ENCODE data around the gene PCDHGA3. TPM values are rescaled to one million over a fixed set of nuclear protein-coding genes. Genes with fewer than 3 reads are reported as not detected.

Gene PCDHGA3
- total RNA-seq, 1 donor from 2014 or later = 0.14 TPM

Other genes with a start within 250 kb of the PCDHGA3 start
- 0.19 TPM in 1 of 2 replicates, not detected in the other for gene PCDHB2, start 249.2 kb upstream of the PCDHGA3 start, total RNA-seq
- not detected in 2 replicates for gene PCDHB3, start 243.4 kb upstream of the PCDHGA3 start, total RNA-seq
- gene PCDHB4, start 222.0 kb upstream of the PCDHGA3 start, total RNA-seq = not detected in 2 replicates
- not detected in 2 replicates for gene PCDHB5, start 208.6 kb upstream of the PCDHGA3 start, total RNA-seq
- not detected in 2 replicates for gene PCDHB6, start 193.8 kb upstream of the PCDHGA3 start, total RNA-seq
- gene PCDHB7, start 171.2 kb upstream of the PCDHGA3 start, total RNA-seq = not detected in 2 replicates
- not detected in 2 replicates for gene PCDHB8, start 166.0 kb upstream of the PCDHGA3 start, total RNA-seq
- gene PCDHB16, start 161.4 kb upstream of the PCDHGA3 start, total RNA-seq = not detected in 2 replicates
- not detected in 2 replicates for gene PCDHB9, start 156.7 kb upstream of the PCDHGA3 start, total RNA-seq
- not detected in 2 replicates for gene PCDHB10, start 151.5 kb upstream of the PCDHGA3 start, total RNA-seq
- not detected in 2 replicates for gene PCDHB11, start 144.2 kb upstream of the PCDHGA3 start, total RNA-seq
- gene PCDHB12, start 135.1 kb upstream of the PCDHGA3 start, total RNA-seq = not detected in 2 replicates
- gene PCDHB13, start 129.9 kb upstream of the PCDHGA3 start, total RNA-seq = 0.05 TPM in 1 of 2 replicates, not detected in the other
- gene PCDHB14, start 120.5 kb upstream of the PCDHGA3 start, total RNA-seq = not detected in 2 replicates
- not detected in 2 replicates for gene PCDHB15, start 98.4 kb upstream of the PCDHGA3 start, total RNA-seq
- gene SLC25A2, start 39.8 kb upstream of the PCDHGA3 start, total RNA-seq = 0.14 and 0.23 TPM in 2 replicates
- 71.5 and 75.0 TPM in 2 replicates for gene TAF7, start 23.0 kb upstream of the PCDHGA3 start, total RNA-seq
- 0.07 and 0.09 TPM in 2 replicates for gene PCDHGA1, start 13.3 kb upstream of the PCDHGA3 start, total RNA-seq
- gene PCDHGA2, start 5.1 kb upstream of the PCDHGA3 start, total RNA-seq = 0.07 and 0.12 TPM in 2 replicates
- 0.14 and 0.19 TPM in 2 replicates for gene PCDHGB1, start 6.3 kb downstream of the PCDHGA3 start, total RNA-seq
- 0.33 and 0.37 TPM in 2 replicates for gene PCDHGA4, start 11.2 kb downstream of the PCDHGA3 start, total RNA-seq
- gene PCDHGB2, start 16.2 kb downstream of the PCDHGA3 start, total RNA-seq = 0.63 and 0.97 TPM in 2 replicates
- gene PCDHGA5, start 20.3 kb downstream of the PCDHGA3 start, total RNA-seq = 0.19 and 0.51 TPM in 2 replicates
- 0.40 and 0.49 TPM in 2 replicates for gene PCDHGB3, start 26.4 kb downstream of the PCDHGA3 start, total RNA-seq
- gene PCDHGA6, start 30.1 kb downstream of the PCDHGA3 start, total RNA-seq = 0.31 and 0.54 TPM in 2 replicates
- gene PCDHGA7, start 38.9 kb downstream of the PCDHGA3 start, total RNA-seq = 0.05 and 0.23 TPM in 2 replicates
- 0.21 TPM in 2 replicates for gene PCDHGB4, start 43.9 kb downstream of the PCDHGA3 start, total RNA-seq
- gene PCDHGA8, start 48.8 kb downstream of the PCDHGA3 start, total RNA-seq = 0.02 and 0.09 TPM in 2 replicates
- gene PCDHGB5, start 54.1 kb downstream of the PCDHGA3 start, total RNA-seq = 0.43 and 0.47 TPM in 2 replicates
- 0.33 and 0.44 TPM in 2 replicates for gene PCDHGA9, start 58.9 kb downstream of the PCDHGA3 start, total RNA-seq
- 0.09 and 0.14 TPM in 2 replicates for gene PCDHGB6, start 64.2 kb downstream of the PCDHGA3 start, total RNA-seq
- 0.07 and 0.21 TPM in 2 replicates for gene PCDHGA10, start 69.2 kb downstream of the PCDHGA3 start, total RNA-seq
- 0.12 and 0.17 TPM in 2 replicates for gene PCDHGB7, start 73.8 kb downstream of the PCDHGA3 start, total RNA-seq
- gene PCDHGA11, start 77.2 kb downstream of the PCDHGA3 start, total RNA-seq = 0.23 and 0.31 TPM in 2 replicates
- gene PCDHGA12, start 86.7 kb downstream of the PCDHGA3 start, total RNA-seq = 0.12 and 0.16 TPM in 2 replicates
- gene PCDHGC3, start 132.1 kb downstream of the PCDHGA3 start, total RNA-seq = 0.24 and 0.58 TPM in 2 replicates
- gene PCDHGC4, start 141.2 kb downstream of the PCDHGA3 start, total RNA-seq = not detected in 2 replicates
- not detected in 2 replicates for gene PCDHGC5, start 145.3 kb downstream of the PCDHGA3 start, total RNA-seq